NCI-H82 treated with DMSO at 0.1 percent for 48 hours (cell line): ENCODE measurements around the gene HELZ.
"Not testable (repeated sequence)": the region's sequence is repeated elsewhere in the genome, so short reads cannot be mapped to it uniquely, and the experiment has no call there.

Experiments used
- DNase-seq: peaks from one replicate; lab custom pipeline; 2025; ENCODE audit not compliant: unreplicated experiment; lab: John Stamatoyannopoulos, UW

HELZ gene

GRCh38 chr17:67123699-67124098 is 121.3 kb downstream of the HELZ start:
- DNase-seq: no peak

GRCh38 chr17:67121316-67121891 is 123.6 kb downstream of the HELZ start:
- no peak for DNase-seq

- no peak for DNase-seq
These were observed 125.9 kb downstream of the HELZ start for GRCh38 chr17:67119102-67119501.

GRCh38 chr17:67116045-67116575 is 128.9 kb downstream of the HELZ start:
- DNase-seq: no peak

GRCh38 chr17:67115401-67115800 is 129.6 kb downstream of the HELZ start:
- DNase-seq: no peak

GRCh38 chr17:67113486-67113885 is 131.5 kb downstream of the HELZ start:
- DNase-seq: no peak

GRCh38 chr17:67111808-67112207 is 133.2 kb downstream of the HELZ start:
- no peak for DNase-seq

- no peak for DNase-seq
These were observed 133.7 kb downstream of the HELZ start for GRCh38 chr17:67111327-67111726.

- DNase-seq: no peak
These were observed 134.4 kb downstream of the HELZ start for GRCh38 chr17:67110619-67111018.

GRCh38 chr17:67109111-67109510 is 135.9 kb downstream of the HELZ start:
- DNase-seq: no peak

- no peak for DNase-seq
These were observed 136.9 kb downstream of the HELZ start for GRCh38 chr17:67107811-67108775.

GRCh38 chr17:67107171-67107570 is 137.8 kb downstream of the HELZ start:
- no peak for DNase-seq

- no peak for DNase-seq
These were observed 139.8 kb downstream of the HELZ start for GRCh38 chr17:67105213-67105612.

GRCh38 chr17:67104641-67105040 is 140.4 kb downstream of the HELZ start:
- not testable (repeated sequence) for DNase-seq

GRCh38 chr17:67098006-67098405 is 147.0 kb downstream of the HELZ start:
- no peak for DNase-seq

GRCh38 chr17:67096609-67097008 is 148.4 kb downstream of the HELZ start:
- no peak for DNase-seq

- no peak for DNase-seq
These were observed 149.2 kb downstream of the HELZ start for GRCh38 chr17:67095803-67096202.

- not testable (repeated sequence) for DNase-seq
These were observed 149.7 kb downstream of the HELZ start for GRCh38 chr17:67095291-67095690.

GRCh38 chr17:67093348-67093747 is 151.6 kb downstream of the HELZ start:
- no peak for DNase-seq

- not testable (repeated sequence) for DNase-seq
These were observed 152.3 kb downstream of the HELZ start for GRCh38 chr17:67092710-67093109.

- no peak for DNase-seq
These were observed 152.7 kb downstream of the HELZ start for GRCh38 chr17:67092291-67092690.

- DNase-seq: no peak
These were observed 154.7 kb downstream of the HELZ start for GRCh38 chr17:67090341-67090740.
